Gastrocnemius medialis (tissue), 4 donors: ENCODE data around the gene HMX2. TPM values are rescaled to one million over a fixed set of nuclear protein-coding genes. Genes with fewer than 3 reads are reported as not detected.

ENCODE experiments used
- ATAC-seq, 2 donors: fragments of 150-250 bp; one replicate each; pipeline ENCODE4 v1.9.1; 2016
- DNase-seq, 2 donors: peaks; one replicate each; pipeline ENCODE4 v3.0.0-alpha.2; 2019
- H3K27ac ChIP-seq, 4 donors: fragments of 200-600 bp; sonication (generic); 1 replicate in 1 of 4; 2 replicates in 3 of 4; pipeline ENCODE4 v1.5.1; 2016 to 2018; ENCODE audit warnings: mild to moderate bottlenecking in 2 of 4, moderate library complexity in 1 of 4
- H3K27me3 ChIP-seq, 3 donors: fragments of 200-600 bp; sonication (generic) in 2 of 3; 1 replicate in 1 of 3; 2 replicates in 2 of 3; pipeline versions ENCODE4 v1.5.1 to v1.6.0; 2016 to 2019; ENCODE audit warnings: mild to moderate bottlenecking in 1 of 3, moderate library complexity in 1 of 3
- H3K36me3 ChIP-seq, 2 donors: fragments of 200-600 bp; sonication (generic) in 1 of 2; one replicate each; pipeline ENCODE4 v1.5.1; 2017 to 2018
- H3K4me1 ChIP-seq, 2 donors: fragments of 200-600 bp; sonication (generic) in 1 of 2; one replicate each; pipeline ENCODE4 v1.5.1; 2016 to 2017; ENCODE audit warnings: mild to moderate bottlenecking in 2 of 2
- H3K4me3 ChIP-seq, 4 donors: fragments of 200-600 bp; sonication (generic) in 3 of 4; 1 replicate in 1 of 4; 2 replicates in 3 of 4; pipeline ENCODE4 v1.5.1; 2016 to 2019; ENCODE audit warnings: mild to moderate bottlenecking in 2 of 4
- H3K9me3 ChIP-seq, 3 donors: fragments of 200-600 bp; sonication (generic) in 2 of 3; 1 replicate in 1 of 3; 2 replicates in 2 of 3; pipeline ENCODE4 v1.5.1; 2016 to 2019
- POLR2A ChIP-seq, 2 donors: fragments of 450-650 bp; IDR thresholded peaks; one replicate each; pipeline ENCODE4 v1.6.1; 2017; ENCODE audit warnings: antibody characterized with exemption in 2 of 2, mild to moderate bottlenecking in 2 of 2, moderate library complexity in 2 of 2
- in situ Hi-C, 4 donors: fragments of 200-750 bp; cut with MboI; loops; one replicate each; pipeline versions ENCODE4 v1.15.0 to v1.8.0; 2017; ENCODE audit warnings: low sequenced_read_pairs in 4 of 4
- intact Hi-C: fragments of 100-400 bp; cut with DNase I; formaldehyde crosslinking; loops from one replicate; pipeline ENCODE4 v1.15.1; 2023; ENCODE audit warnings: low total_unique reads
- total RNA-seq, 4 donors: library from RNA; depleted of rRNA; stranded (reverse); fragments of >200 nt; gene quantifications; one replicate each; pipeline versions ENCODE4 v1.1.0 to v1.2.3, GENCODE V29; 2016
- TF ChIP-seq, protein P1 (sequence below), 5 experiments: fragments of 450-650 bp in 3 of 5; fragments of 200-600 bp in 2 of 5; sonication (generic) in 2 of 5; IDR thresholded peaks in 4 of 5; conservative IDR thresholded peaks in 1 of 5; 1 replicate in 4 of 5; 2 replicates in 1 of 5; pipeline ENCODE4 v1.5.1; 2016 to 2019; ENCODE audit warnings: antibody characterized with exemption in 5 of 5, mild to moderate bottlenecking in 3 of 5, moderate library complexity in 3 of 5

The HMX2 gene
- total RNA-seq, 4 donors from 2014 or later = not detected

DNA sequence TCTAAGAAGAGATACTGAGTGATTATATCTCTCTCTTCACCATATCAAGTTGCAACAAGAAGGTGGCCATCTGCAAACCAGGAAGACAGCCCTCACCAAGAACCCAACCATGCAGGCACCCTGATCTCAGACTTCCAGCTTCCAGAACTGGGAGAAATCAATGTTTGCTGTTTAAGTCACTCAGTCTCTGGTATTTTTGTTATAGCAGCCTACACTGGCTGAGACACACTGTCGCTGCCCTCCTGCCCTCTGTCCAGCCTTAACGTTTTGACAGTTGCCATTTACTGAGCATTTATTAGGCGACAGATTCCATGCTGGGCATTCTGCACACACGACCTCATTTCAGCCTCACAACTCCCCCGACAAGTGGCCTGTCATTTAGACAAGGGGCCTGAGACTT is 21.7 kb upstream of the HMX2 start:
- H3K27ac ChIP-seq = no peak overlapping the region
- H3K4me3 ChIP-seq = no peak overlapping the region
- H3K9me3 ChIP-seq = peaks cover 0 to 10% (median 0%) of the 10 kb centered on the region in 3 donors
- DNase-seq = no peak
- H3K36me3 ChIP-seq = no peaks in the 10 kb centered on the region
- TF ChIP-seq, protein P1, sequence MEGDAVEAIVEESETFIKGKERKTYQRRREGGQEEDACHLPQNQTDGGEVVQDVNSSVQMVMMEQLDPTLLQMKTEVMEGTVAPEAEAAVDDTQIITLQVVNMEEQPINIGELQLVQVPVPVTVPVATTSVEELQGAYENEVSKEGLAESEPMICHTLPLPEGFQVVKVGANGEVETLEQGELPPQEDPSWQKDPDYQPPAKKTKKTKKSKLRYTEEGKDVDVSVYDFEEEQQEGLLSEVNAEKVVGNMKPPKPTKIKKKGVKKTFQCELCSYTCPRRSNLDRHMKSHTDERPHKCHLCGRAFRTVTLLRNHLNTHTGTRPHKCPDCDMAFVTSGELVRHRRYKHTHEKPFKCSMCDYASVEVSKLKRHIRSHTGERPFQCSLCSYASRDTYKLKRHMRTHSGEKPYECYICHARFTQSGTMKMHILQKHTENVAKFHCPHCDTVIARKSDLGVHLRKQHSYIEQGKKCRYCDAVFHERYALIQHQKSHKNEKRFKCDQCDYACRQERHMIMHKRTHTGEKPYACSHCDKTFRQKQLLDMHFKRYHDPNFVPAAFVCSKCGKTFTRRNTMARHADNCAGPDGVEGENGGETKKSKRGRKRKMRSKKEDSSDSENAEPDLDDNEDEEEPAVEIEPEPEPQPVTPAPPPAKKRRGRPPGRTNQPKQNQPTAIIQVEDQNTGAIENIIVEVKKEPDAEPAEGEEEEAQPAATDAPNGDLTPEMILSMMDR (IDR thresholded peaks at IDR 0.05 in 4 of 5, conservative IDR thresholded peaks at IDR 0.05 in 1 of 5) = no peak
- no peak for TF ChIP-seq POLR2A (IDR thresholded peaks at IDR 0.05)
- peaks cover 30 to 49% (median 46%) of the 10 kb centered on the region in 3 donors for H3K27me3 ChIP-seq
- intact Hi-C loops = no loop called here
- no peaks in the 10 kb centered on the region for H3K4me1 ChIP-seq
- ATAC-seq = no peak
- in situ Hi-C loops = loop anchor here in 3 of 4 donors (10.0 kb wide), 2 partner anchors 429 to 439 kb away; no protein-coding TSS in a partner anchor

- intact Hi-C loops = no loop called here
- no peaks in the 10 kb centered on the region for H3K36me3 ChIP-seq
- in situ Hi-C loops = loop anchor here (5.0 to 10.0 kb wide), 3 partner anchors 423 to 435 kb away; no protein-coding TSS in a partner anchor
- TF ChIP-seq, protein P1 (IDR thresholded peaks at IDR 0.05 in 4 of 5, conservative IDR thresholded peaks at IDR 0.05 in 1 of 5) = no peak
- TF ChIP-seq POLR2A (IDR thresholded peaks at IDR 0.05) = no peak
- H3K4me1 ChIP-seq = peaks cover 9 to 11% of the 10 kb centered on the region in 2 donors
- H3K27ac ChIP-seq = no peak overlapping the region
- ATAC-seq = no peak
- H3K9me3 ChIP-seq = peaks cover 0 to 10% (median 0%) of the 10 kb centered on the region in 3 donors
- no peak overlapping the region for H3K4me3 ChIP-seq
- H3K27me3 ChIP-seq = peaks cover 63 to 80% (median 80%) of the 10 kb centered on the region in 3 donors
- DNase-seq = no peak
These were observed 18.2 kb upstream of the HMX2 start for GRCh38 chr10:123129618-123130271.

GRCh38 chr10:123132576-123133477 is 15.1 kb upstream of the HMX2 start:
- peaks cover 92 to 97% (median 97%) of the 10 kb centered on the region in 3 donors for H3K27me3 ChIP-seq
- intact Hi-C loops = loop anchor here (1.0 to 2.0 kb wide), 2 partner anchors 20 to 426 kb away; no protein-coding TSS in a partner anchor
- peaks cover 0 to 10% (median 0%) of the 10 kb centered on the region in 3 donors for H3K9me3 ChIP-seq
- DNase-seq (peak; percentile 39 to 62), ATAC-seq (peak; percentile 84)
- H3K4me1 ChIP-seq = peaks cover 24 to 26% of the 10 kb centered on the region in 2 donors
- TF ChIP-seq POLR2A (IDR thresholded peaks at IDR 0.05) = no peak
- TF ChIP-seq, protein P1 (IDR thresholded peaks at IDR 0.05 in 4 of 5, conservative IDR thresholded peaks at IDR 0.05 in 1 of 5) = peak; percentile 62 to 86 (median 80)
- H3K27ac ChIP-seq = no peak overlapping the region
- H3K4me3 ChIP-seq = peak overlapping the region in 3 of 4 donors; percentile 15 to 31 (median 29)
- in situ Hi-C loops = loop anchor here in 1 of 4 donors (5.0 kb wide), 1 partner anchor 419 kb away; no protein-coding TSS in a partner anchor
- no peaks in the 10 kb centered on the region for H3K36me3 ChIP-seq

DNA sequence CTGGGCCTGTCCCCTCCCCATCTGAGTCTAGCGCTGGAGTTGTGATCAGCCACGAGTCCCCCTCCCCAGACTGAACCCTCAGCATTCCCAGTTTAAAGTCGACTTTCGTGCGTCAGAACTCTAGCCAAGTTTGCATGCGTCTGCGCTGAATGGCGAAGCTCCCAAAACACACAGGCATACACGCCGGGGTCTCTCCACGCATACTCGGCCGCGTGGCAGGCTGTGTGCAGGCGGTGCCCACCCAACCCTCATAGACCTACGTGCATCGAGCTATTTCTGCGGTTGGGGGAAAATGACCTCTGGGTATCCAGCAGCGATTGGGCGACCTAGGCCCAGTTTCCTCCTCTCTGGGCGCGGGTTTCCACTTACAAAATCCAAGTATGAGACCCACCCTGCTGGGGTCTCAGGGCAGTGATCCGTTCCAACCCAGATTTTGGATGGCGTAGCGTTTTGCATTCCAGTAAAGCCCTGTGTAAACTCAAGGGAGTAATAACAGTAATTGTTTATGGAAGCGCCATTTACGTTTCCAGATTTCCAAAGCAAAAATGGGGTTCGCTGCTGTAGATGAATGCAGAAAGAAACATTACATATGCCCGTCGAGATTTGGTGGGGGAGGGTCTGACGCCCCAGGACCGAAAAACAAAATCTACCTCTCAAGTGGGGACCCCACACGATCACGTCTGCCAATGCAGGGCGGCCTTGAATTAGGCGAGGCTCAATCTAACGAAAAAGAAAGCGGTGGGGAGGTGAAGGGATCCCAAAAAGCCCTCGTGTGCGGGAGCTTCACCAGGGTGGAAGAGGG is 14.2 kb upstream of the HMX2 start:
- peaks cover 25 to 26% of the 10 kb centered on the region in 2 donors for H3K4me1 ChIP-seq
- TF ChIP-seq POLR2A (IDR thresholded peaks at IDR 0.05) = no peak
- TF ChIP-seq, protein P1 (IDR thresholded peaks at IDR 0.05 in 4 of 5, conservative IDR thresholded peaks at IDR 0.05 in 1 of 5) = no peak
- H3K4me3 ChIP-seq = peak overlapping the region in 1 of 4 donors; percentile 1
- peaks cover 0 to under 1% (median 0%) of the 10 kb centered on the region in 3 donors for H3K9me3 ChIP-seq
- DNase-seq (no peak), ATAC-seq (no peak)
- no peak overlapping the region for H3K27ac ChIP-seq
- in situ Hi-C loops = loop anchor here in 1 of 4 donors (5.0 kb wide), 1 partner anchor 419 kb away; no protein-coding TSS in a partner anchor
- intact Hi-C loops = loop anchor here (1.0 to 2.0 kb wide), 2 partner anchors 19 to 426 kb away; no protein-coding TSS in a partner anchor
- H3K27me3 ChIP-seq = peaks cover 93 to 97% (median 96%) of the 10 kb centered on the region in 3 donors
- H3K36me3 ChIP-seq = no peaks in the 10 kb centered on the region
